Upper lobe of right lung (tissue), 1 donor: ENCODE measurements around the gene HS3ST5. TPM values are rescaled to one million over a fixed set of nuclear protein-coding genes. Genes with fewer than 3 reads are reported as not detected.
"Not testable (repeated sequence)": the region's sequence is repeated elsewhere in the genome, so short reads cannot be mapped to it uniquely, and the experiment has no call there.

Source experiments
- ATAC-seq: fragments of 200-7000 bp; cut with Tn5 transposase; one replicate; pipeline ENCODE4 v1.9.1; 2020; ENCODE audit warnings: mild to moderate bottlenecking, moderate library complexity
- DNase-seq: peaks from one replicate; pipeline ENCODE4 v3.0.0-alpha.2; 2020
- H3K27ac ChIP-seq: fragments of 200-600 bp; one replicate; pipeline ENCODE4 v1.8.0; 2022
- H3K27me3 ChIP-seq: fragments of 200-600 bp; one replicate; pipeline ENCODE4 v1.8.0; 2022; ENCODE audit warnings: mild to moderate bottlenecking
- H3K36me3 ChIP-seq: fragments of 200-600 bp; one replicate; pipeline ENCODE4 v1.8.0; 2022
- H3K4me1 ChIP-seq: fragments of 200-600 bp; one replicate; pipeline ENCODE4 v1.8.0; 2022
- H3K4me3 ChIP-seq: fragments of 200-600 bp; one replicate; pipeline ENCODE4 v1.8.0; 2022; ENCODE audit warnings: mild to moderate bottlenecking
- H3K9me3 ChIP-seq: fragments of 200-600 bp; one replicate; pipeline ENCODE4 v1.8.0; 2022
- CTCF ChIP-seq: fragments of 200-600 bp; IDR thresholded peaks from one replicate; pipeline ENCODE4 v1.8.0; 2022; ENCODE audit warnings: antibody characterized with exemption
- intact Hi-C: fragments of 100-400 bp; cut with DNase I; formaldehyde crosslinking; loops from one replicate; pipeline ENCODE4 v1.11.0; 2022
- total RNA-seq: library from RNA; stranded (reverse); fragmentation: NEBNext Ultra II Directional; extraction: Animal tissue kit (Norgen Biotek cat#: 25700); gene quantifications from one replicate; pipeline ENCODE4 v1.2.1, GENCODE V29; 2021
- donor health status: DM: no; HTN: yes; CAD: no; lungs with severe emphysema.

The HS3ST5 gene
- total RNA-seq, 1 donor from 2014 or later: not detected

GRCh38 chr6:114024746-114025145, 318.1 kb downstream of the HS3ST5 start:
- H3K9me3 ChIP-seq: no peaks in the 10 kb centered on the region
- H3K27me3 ChIP-seq: no peaks in the 10 kb centered on the region
- ATAC-seq: no peak
- no peak overlapping the region for H3K4me3 ChIP-seq
- no peaks in the 10 kb centered on the region for H3K4me1 ChIP-seq
- intact Hi-C loops: no loop called here
- no peak for TF ChIP-seq CTCF
- H3K36me3 ChIP-seq: no peaks in the 10 kb centered on the region
- no peak for DNase-seq
- H3K27ac ChIP-seq: no peak overlapping the region

DNA sequence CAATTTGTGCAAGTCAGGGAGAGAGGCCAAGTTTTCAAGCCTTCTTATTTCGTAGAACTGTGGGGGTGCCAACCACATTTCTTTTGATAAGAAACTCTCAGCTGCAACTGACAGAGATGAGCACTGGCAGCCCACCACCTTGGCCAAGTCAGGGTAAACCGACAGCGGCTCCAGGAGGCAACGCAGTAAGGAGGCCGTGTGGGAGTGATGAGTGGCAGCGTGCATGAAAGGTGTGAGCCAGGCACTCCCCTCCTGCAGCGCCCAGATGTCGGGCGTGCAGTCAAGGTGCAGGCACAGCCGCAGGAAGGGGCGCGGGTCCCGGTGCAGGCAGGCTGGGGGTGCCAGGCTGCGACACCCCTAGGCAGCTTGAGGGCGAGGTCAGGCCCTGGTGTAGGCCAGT, 322.6 kb downstream of the HS3ST5 start:
- no peak for ATAC-seq
- no peak for TF ChIP-seq CTCF
- intact Hi-C loops: no loop called here
- no peaks in the 10 kb centered on the region for H3K4me1 ChIP-seq
- no peak overlapping the region for H3K4me3 ChIP-seq
- DNase-seq: no peak
- no peaks in the 10 kb centered on the region for H3K36me3 ChIP-seq
- no peaks in the 10 kb centered on the region for H3K9me3 ChIP-seq
- no peak overlapping the region for H3K27ac ChIP-seq
- no peaks in the 10 kb centered on the region for H3K27me3 ChIP-seq

DNA sequence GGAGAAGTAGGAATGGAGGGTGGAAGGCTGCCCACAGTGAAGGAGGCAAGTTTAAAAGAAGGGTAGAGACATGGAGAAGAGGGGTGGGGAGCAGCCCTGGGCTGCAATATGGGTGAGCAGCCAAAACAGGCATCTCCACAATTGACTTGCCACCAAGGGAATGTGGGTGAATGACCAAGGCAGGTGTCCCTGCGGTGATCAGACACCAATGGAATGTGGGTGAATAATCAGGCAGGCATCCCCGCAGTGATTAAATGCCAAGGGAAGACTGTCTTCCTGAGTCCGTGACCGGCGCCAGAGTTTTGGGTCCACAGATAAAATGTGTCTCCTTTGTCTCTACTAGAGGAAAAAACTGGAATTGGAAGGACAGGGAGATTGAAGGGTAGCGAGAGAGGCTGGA, 325.7 kb downstream of the HS3ST5 start:
- H3K4me3 ChIP-seq, intact Hi-C loops, H3K27me3 ChIP-seq, ATAC-seq, H3K36me3 ChIP-seq, H3K27ac ChIP-seq, H3K4me1 ChIP-seq, DNase-seq, H3K9me3 ChIP-seq: not testable (repeated sequence)

DNA sequence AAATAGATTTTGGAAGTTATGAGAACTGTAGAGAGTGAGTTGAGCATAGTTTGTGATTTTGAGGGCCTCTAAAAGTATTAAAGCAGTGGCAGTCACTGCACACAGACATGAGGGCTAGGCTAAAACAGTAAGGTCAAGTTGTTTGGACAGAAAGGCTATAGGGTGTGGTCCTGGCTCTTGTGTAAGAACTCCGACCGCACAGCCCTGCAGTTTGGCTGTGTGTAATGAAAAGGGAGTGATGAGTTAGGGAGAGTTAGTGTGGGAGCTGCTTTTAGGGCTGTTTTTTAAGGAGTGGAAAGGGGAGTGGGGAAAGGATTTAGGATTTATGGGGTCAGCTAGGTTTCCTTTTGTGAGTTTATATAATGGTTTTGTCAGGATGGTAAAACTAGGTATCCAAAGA, 328.7 kb downstream of the HS3ST5 start:
- ATAC-seq, H3K27ac ChIP-seq, H3K4me1 ChIP-seq, H3K4me3 ChIP-seq, DNase-seq, H3K36me3 ChIP-seq, intact Hi-C loops, H3K27me3 ChIP-seq, H3K9me3 ChIP-seq: not testable (repeated sequence)

DNA sequence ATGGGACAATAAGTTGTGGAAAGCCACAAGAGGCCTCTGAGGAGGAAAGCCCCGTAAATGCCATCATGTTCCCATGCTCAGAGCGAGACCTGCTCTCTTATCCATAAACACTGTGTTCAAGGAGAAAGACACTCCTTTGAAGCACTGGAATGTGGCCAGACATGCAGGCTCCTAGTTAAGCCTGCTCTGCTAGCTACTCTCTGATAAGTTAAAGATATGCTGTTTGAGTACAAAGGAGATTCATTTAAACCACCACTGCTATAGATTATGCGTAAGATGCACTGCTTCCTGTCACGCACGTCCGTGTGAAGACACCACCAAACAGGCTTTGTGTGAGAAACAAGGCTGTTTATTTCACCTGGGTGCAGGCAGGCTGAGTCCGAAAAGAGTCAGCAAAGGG, 331.3 kb downstream of the HS3ST5 start:
- ATAC-seq, intact Hi-C loops, DNase-seq, H3K27ac ChIP-seq, H3K9me3 ChIP-seq, H3K4me1 ChIP-seq, H3K4me3 ChIP-seq, H3K27me3 ChIP-seq, H3K36me3 ChIP-seq: not testable (repeated sequence)

GRCh38 chr6:114010540-114010939, 332.3 kb downstream of the HS3ST5 start:
- no peak overlapping the region for H3K27ac ChIP-seq
- no peaks in the 10 kb centered on the region for H3K36me3 ChIP-seq
- no peaks in the 10 kb centered on the region for H3K4me1 ChIP-seq
- ATAC-seq (no peak), DNase-seq (no peak)
- H3K4me3 ChIP-seq: no peak overlapping the region
- TF ChIP-seq CTCF: no peak
- H3K27me3 ChIP-seq: no peaks in the 10 kb centered on the region
- intact Hi-C loops: no loop called here
- H3K9me3 ChIP-seq: no peaks in the 10 kb centered on the region

GRCh38 chr6:114009192-114009591, 333.6 kb downstream of the HS3ST5 start:
- DNase-seq (no peak), ATAC-seq (no peak)
- no peaks in the 10 kb centered on the region for H3K4me1 ChIP-seq
- H3K4me3 ChIP-seq: no peak overlapping the region
- H3K27ac ChIP-seq: no peak overlapping the region
- no peaks in the 10 kb centered on the region for H3K9me3 ChIP-seq
- no peaks in the 10 kb centered on the region for H3K36me3 ChIP-seq
- no peaks in the 10 kb centered on the region for H3K27me3 ChIP-seq
- intact Hi-C loops: no loop called here
- no peak for TF ChIP-seq CTCF
